ENCODE results near the gene FAM174A. TPM values are rescaled to one million over a fixed set of nuclear protein-coding genes. Genes with fewer than 3 reads are reported as not detected.

FAM174A gene
- total and polyA plus RNA-seq, 9 of the 15 experiments (the other 6 are each of a cell fraction or from before 2014, with no cell fraction given), result 0.14 to 2.9 (median 1.2) TPM

DNA sequence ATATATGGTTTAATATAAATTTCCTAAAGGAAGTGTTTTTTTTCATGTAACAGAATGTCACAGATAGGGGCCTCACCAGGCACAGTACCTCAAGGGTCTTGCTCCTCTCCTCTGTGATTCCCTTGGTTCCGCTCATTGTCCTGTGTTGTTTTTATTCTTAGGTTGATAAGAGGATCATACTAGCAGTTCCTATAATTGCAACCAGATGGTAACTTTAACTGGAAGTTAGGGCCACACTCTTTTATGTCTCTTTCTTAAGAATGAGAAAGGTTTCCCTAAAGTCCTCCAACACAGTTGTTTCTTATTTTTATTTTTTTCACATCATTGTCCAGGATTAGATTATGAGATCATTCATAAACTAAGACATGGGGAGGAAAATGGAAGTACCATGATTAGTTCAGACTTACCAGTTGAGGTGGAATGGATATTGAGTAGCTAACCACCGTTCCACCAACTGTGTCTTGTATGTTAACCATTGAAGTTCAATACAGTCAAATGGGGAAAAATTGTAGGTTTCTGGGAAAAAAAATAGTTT is 41.1 kb downstream of the FAM174A start (continued):
- TF ChIP-seq, protein P1, sequence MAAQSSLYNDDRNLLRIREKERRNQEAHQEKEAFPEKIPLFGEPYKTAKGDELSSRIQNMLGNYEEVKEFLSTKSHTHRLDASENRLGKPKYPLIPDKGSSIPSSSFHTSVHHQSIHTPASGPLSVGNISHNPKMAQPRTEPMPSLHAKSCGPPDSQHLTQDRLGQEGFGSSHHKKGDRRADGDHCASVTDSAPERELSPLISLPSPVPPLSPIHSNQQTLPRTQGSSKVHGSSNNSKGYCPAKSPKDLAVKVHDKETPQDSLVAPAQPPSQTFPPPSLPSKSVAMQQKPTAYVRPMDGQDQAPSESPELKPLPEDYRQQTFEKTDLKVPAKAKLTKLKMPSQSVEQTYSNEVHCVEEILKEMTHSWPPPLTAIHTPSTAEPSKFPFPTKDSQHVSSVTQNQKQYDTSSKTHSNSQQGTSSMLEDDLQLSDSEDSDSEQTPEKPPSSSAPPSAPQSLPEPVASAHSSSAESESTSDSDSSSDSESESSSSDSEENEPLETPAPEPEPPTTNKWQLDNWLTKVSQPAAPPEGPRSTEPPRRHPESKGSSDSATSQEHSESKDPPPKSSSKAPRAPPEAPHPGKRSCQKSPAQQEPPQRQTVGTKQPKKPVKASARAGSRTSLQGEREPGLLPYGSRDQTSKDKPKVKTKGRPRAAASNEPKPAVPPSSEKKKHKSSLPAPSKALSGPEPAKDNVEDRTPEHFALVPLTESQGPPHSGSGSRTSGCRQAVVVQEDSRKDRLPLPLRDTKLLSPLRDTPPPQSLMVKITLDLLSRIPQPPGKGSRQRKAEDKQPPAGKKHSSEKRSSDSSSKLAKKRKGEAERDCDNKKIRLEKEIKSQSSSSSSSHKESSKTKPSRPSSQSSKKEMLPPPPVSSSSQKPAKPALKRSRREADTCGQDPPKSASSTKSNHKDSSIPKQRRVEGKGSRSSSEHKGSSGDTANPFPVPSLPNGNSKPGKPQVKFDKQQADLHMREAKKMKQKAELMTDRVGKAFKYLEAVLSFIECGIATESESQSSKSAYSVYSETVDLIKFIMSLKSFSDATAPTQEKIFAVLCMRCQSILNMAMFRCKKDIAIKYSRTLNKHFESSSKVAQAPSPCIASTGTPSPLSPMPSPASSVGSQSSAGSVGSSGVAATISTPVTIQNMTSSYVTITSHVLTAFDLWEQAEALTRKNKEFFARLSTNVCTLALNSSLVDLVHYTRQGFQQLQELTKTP (IDR thresholded peaks at IDR 0.05; ENCODE audit: low read depth in 1 of 2, partially characterized antibody in 2 of 2), result no peak
- TF ChIP-seq, protein P2, sequence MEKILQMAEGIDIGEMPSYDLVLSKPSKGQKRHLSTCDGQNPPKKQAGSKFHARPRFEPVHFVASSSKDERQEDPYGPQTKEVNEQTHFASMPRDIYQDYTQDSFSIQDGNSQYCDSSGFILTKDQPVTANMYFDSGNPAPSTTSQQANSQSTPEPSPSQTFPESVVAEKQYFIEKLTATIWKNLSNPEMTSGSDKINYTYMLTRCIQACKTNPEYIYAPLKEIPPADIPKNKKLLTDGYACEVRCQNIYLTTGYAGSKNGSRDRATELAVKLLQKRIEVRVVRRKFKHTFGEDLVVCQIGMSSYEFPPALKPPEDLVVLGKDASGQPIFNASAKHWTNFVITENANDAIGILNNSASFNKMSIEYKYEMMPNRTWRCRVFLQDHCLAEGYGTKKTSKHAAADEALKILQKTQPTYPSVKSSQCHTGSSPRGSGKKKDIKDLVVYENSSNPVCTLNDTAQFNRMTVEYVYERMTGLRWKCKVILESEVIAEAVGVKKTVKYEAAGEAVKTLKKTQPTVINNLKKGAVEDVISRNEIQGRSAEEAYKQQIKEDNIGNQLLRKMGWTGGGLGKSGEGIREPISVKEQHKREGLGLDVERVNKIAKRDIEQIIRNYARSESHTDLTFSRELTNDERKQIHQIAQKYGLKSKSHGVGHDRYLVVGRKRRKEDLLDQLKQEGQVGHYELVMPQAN (IDR thresholded peaks at IDR 0.05; ENCODE audit: borderline replicate concordance), result no peak
- TF ChIP-seq NFYB (IDR thresholded peaks at IDR 0.05; ENCODE audit: extremely low read depth, insufficient read length) (no peak), NRF1 (conservative IDR thresholded peaks at IDR 0.05 in 1 of 2, IDR thresholded peaks at IDR 0.05 in 1 of 2) (no peak), HEY1 (CRISPR knock-in tag; IDR thresholded peaks at IDR 0.05; ENCODE audit: borderline replicate concordance) (no peak), CAMTA2 (CRISPR knock-in tag; conservative IDR thresholded peaks at IDR 0.05) (no peak), EWSR1 (IDR thresholded peaks at IDR 0.05; ENCODE audit: borderline replicate concordance, low read depth, partially characterized antibody) (no peak), GTF2E2 (tag; IDR thresholded peaks at IDR 0.05) (no peak), ZKSCAN1 (IDR thresholded peaks at IDR 0.05; ENCODE audit: low read depth, low read length) (no peak), PPARD (CRISPR knock-in tag; IDR thresholded peaks at IDR 0.05) (no peak)
- TF ChIP-seq, protein P3, sequence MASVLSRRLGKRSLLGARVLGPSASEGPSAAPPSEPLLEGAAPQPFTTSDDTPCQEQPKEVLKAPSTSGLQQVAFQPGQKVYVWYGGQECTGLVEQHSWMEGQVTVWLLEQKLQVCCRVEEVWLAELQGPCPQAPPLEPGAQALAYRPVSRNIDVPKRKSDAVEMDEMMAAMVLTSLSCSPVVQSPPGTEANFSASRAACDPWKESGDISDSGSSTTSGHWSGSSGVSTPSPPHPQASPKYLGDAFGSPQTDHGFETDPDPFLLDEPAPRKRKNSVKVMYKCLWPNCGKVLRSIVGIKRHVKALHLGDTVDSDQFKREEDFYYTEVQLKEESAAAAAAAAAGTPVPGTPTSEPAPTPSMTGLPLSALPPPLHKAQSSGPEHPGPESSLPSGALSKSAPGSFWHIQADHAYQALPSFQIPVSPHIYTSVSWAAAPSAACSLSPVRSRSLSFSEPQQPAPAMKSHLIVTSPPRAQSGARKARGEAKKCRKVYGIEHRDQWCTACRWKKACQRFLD (CRISPR knock-in tag; IDR thresholded peaks at IDR 0.05), result no peak
- TF ChIP-seq, protein P4, sequence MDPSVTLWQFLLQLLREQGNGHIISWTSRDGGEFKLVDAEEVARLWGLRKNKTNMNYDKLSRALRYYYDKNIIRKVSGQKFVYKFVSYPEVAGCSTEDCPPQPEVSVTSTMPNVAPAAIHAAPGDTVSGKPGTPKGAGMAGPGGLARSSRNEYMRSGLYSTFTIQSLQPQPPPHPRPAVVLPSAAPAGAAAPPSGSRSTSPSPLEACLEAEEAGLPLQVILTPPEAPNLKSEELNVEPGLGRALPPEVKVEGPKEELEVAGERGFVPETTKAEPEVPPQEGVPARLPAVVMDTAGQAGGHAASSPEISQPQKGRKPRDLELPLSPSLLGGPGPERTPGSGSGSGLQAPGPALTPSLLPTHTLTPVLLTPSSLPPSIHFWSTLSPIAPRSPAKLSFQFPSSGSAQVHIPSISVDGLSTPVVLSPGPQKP (CRISPR knock-in tag; IDR thresholded peaks at IDR 0.05), result no peak
